HT1080 (cell line): ENCODE data around the gene CSH1. TPM values are rescaled to one million over a fixed set of nuclear protein-coding genes. Genes with fewer than 3 reads are reported as not detected.
"Not testable (repeated sequence)": the region's sequence is repeated elsewhere in the genome, so short reads cannot be mapped to it uniquely, and the experiment has no call there.

Experiments
- DNase-seq: peaks from one replicate; pipeline ENCODE4 v3.0.0-alpha.2; 2015; ENCODE audit warnings: low read depth
- total RNA-seq: library from RNA; depleted of rRNA; stranded (reverse); fragments of >200 nt; shearing (Covaris generic); gene quantifications from 2 replicates; pipeline ENCODE4 v1.2.3, GENCODE V29; 2014

CSH1 gene
- total RNA-seq, 1 experiment from 2014 or later = not detected

DNA sequence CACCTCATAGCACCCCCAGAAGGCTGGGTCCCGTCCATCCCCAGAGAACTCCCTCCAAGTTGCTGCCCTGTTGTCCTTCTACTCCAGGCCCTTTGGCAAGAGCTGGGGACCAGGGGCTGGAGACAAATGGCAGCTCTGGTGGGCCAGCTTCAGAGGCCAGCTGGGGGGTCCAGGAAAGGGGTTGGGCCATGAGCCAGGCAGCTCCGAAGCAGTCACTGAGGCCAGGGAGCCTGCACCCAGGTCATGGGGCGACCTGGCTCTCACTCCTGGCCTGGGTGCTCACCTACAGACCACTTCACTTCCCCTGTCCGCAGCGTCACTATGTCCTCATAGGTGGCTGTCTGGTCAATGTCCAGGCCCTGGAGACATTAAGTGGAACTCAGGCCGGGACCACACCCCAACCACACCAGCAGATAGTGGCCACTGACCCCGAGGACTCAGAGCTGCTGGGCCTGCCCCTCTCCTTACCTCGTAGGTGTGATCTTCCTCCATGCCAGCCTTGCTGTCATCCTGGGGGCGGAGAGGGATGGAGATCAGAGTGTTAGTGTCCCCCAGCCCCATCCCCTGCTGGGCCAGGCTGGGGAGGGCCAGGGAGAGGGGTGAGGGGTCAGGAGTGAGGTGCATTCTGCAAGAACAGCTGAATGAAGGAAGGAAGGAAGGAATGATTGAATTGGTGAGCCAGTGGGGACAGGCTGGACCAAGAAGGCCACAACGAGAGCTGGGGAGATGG is 32.8 kb upstream of the CSH1 start:
- DNase-seq = no peak

DNA sequence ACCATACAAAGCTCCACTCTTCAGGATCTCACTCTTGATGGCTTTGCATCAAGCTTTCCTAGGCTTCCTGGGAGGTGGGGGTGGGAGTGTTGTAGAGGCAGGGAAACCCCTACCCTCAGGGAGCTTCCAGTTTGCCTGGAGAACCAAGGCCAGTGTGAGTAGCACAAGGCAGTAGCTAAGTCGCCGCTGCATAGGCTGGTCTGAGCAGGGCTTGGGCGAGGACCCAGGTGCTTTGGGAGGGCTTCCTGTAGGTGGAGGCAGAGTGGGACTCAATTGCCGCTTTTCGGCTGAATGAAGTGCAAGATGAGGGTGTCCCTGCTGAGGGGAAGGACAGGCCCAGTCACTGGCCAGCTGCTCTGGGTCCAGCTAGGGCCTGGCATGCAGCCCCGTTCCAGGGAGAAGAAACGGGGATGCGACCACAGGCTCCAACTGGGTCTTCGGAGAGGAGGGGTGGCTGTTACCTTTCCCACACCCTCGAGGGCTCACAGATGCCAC is 31.8 kb upstream of the CSH1 start:
- no peak for DNase-seq

DNA sequence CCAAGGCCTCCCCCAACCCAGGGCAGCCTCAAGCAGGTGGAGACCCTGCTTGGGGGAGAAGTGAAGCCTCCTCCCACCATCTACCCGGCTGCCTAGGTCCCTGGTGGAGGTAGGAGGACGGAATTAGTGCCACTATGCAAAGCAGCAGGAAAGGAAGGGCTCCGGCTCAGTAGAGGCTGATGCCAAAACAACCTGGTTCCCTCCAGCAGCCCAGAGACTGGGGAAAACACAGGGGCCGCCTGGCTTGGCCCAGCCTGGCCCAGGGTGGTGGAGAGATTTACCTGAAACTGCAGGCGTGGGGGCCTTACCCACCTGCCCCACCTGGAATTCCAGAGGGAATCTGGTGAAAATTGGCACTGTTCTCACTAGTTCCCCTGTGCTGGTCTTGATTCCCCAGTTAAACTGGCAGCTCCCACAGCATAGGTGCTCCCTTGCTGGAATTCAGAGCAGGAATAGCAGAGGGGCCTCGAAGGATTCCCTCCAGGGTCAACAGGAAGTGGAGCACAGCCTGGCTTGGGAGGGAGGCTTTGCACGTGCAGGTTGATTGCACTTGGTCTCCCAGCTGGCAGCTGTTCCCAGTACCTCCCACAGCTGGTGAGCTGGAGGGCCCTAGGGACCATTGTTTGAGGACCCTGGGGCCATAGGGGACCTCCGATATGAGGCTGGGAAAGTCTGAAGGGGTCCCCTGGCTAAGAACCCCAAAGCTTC is 31.2 kb upstream of the CSH1 start:
- no peak for DNase-seq

GRCh38 chr17:63926164-63926563 is 29.8 kb upstream of the CSH1 start:
- DNase-seq = no peak

GRCh38 chr17:63925615-63926014 is 29.2 kb upstream of the CSH1 start:
- DNase-seq = no peak

- DNase-seq = not testable (repeated sequence)
Measured at GRCh38 chr17:63922402-63922801, 26.0 kb upstream of the CSH1 start.

GRCh38 chr17:63920779-63921178 is 24.4 kb upstream of the CSH1 start:
- DNase-seq = not testable (repeated sequence)

GRCh38 chr17:63920050-63920449 is 23.7 kb upstream of the CSH1 start:
- DNase-seq = not testable (repeated sequence)

DNA sequence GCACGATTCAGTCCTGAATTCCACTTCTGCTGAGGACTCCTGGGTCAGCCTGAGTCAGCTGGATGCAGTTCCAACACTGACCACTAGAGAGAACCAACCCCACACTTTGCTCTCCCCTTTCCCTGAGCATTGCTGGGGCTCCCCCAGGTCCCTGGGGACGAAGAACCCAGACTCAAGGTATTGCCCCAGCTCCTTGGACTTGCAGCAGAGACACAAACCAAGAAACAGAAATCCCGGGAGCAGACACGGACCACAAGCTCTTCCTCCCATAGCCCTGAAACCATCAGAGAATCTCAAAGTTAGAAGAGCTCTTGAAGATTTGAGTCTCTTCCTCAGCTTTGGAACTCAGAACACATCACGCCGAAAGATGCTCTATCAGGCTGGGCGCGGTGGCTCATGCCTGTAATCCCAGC is 22.9 kb upstream of the CSH1 start:
- DNase-seq = peak; percentile 51

- DNase-seq = not testable (repeated sequence)
Measured at GRCh38 chr17:63918789-63919305, 22.5 kb upstream of the CSH1 start, which contains the start of gene GH1. TSS of gene GH1 (minus strand) at chr17:63918839. CDS start at chr17:63918776, 63 bp downstream.

- DNase-seq = peak; percentile 23
Measured at GRCh38 chr17:63918305-63918704, 21.9 kb upstream of the CSH1 start.

DNA sequence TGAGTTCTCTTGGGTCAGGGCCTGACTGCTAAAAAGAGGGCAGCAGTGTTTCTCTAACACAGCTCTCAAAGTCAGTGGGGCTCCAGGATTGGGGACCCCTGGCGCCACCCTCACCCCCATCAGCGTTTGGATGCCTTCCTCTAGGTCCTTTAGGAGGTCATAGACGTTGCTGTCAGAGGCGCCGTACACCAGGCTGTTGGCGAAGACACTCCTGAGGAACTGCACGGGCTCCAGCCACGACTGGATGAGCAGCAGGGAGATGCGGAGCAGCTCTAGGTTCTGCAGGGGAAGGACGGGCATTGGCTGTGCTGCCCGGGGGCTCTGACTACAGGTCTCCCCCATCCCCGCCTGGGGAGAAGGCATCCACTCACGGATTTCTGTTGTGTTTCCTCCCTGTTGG is 21.3 kb upstream of the CSH1 start:
- no peak for DNase-seq

DNA sequence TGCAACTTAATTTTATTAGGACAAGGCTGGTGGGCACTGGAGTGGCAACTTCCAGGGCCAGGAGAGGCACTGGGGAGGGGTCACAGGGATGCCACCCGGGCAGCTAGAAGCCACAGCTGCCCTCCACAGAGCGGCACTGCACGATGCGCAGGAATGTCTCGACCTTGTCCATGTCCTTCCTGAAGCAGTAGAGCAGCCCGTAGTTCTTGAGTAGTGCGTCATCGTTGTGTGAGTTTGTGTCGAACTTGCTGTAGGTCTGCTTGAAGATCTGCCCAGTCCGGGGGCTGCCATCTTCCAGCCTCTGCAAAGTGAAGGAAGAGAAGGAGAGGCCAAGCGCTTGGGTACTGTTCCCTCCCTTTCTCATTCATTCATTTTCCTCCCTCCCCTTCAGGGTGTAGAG is 20.8 kb upstream of the CSH1 start:
- DNase-seq = not testable (repeated sequence)

- no peak for DNase-seq
Measured at GRCh38 chr17:63916566-63917185, 20.3 kb upstream of the CSH1 start.

DNA sequence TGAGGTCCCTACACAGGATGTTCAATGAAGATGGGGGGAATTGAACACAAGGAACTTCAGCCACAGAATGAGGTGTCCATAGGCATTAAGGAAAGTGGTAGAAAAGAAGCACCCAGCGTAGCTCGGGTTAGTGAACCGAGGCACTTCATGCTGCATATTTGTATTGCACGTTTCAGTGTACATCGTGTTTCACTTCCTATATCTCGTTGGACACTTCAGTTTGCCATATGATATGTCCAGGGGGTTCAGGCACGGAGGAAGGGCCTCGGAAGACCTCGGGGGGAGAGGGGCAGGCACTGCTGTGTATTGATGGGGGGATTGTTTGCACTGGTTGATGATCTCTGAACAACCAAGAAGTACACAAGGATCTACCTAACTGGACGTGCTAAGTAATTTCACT is 19.4 kb upstream of the CSH1 start:
- DNase-seq = not testable (repeated sequence)

DNA sequence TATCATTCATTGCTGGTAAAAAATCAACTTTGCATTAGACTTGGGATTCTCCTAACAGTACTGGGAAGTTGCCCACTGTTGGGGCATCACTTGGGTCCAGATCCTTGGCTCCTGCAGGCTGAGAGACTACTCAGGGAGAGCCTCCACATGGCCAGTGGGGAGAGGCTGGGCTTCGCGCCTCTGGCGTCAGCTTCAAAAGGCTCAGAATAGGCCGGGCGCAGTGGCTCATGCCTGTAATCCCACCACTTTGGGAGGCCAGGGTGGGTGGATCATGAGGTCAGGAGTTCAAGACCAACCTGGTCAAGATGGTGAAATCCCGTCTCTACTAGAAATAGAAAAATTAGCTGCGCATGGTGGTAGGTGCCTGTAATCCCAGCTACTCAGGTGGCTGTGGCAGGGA is 18.1 kb upstream of the CSH1 start:
- no peak for DNase-seq

DNA sequence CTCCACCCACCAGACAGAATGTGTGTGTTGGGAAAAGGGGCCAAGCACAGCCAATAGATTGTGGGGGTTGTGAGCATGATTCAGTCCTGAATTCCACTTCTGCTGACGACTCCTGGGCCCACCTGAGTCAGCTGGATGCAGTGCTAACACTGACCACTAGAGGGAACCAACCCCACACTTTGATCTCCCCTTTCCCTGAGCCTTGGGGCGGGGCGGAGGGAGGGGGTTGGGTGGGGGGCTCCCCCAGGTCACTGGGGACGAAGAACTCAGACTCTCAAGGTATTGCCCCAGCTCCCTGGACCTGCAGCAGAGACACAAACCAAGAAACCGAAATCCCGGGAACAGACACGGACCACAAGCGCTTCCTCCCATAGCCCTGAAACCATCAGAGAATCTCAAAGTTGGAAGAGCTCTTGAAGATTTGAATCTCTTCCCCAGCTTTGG is 15.3 kb upstream of the CSH1 start:
- peak; percentile 40 for DNase-seq

- no peak for DNase-seq
Measured at GRCh38 chr17:63911041-63911635, 14.8 kb upstream of the CSH1 start, which contains the start of gene CSHL1. TSS of gene CSHL1 (minus strand) at chr17:63911258. CDS start at chr17:63911196, 62 bp downstream.

GRCh38 chr17:63910096-63910495 is 13.7 kb upstream of the CSH1 start:
- DNase-seq = no peak

DNA sequence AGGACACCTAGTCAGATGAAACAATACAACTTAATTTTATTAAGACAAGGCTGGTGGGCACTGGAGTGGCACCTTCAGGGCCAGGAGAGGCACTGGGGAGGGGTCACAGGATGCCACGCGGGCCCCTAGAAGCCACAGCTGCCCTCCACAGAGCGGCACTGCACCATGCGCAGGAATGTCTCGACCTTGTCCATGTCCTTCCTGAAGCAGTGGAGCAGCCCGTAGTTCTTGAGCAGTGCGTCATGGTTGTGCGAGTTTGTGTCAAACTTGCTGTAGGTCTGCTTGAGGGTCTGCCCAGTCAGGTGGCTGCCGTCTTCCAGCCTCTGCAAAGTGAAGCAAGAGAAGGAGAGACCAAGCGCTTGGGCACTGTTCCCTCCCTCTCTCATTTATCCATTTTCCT is 13.2 kb upstream of the CSH1 start:
- not testable (repeated sequence) for DNase-seq

DNA sequence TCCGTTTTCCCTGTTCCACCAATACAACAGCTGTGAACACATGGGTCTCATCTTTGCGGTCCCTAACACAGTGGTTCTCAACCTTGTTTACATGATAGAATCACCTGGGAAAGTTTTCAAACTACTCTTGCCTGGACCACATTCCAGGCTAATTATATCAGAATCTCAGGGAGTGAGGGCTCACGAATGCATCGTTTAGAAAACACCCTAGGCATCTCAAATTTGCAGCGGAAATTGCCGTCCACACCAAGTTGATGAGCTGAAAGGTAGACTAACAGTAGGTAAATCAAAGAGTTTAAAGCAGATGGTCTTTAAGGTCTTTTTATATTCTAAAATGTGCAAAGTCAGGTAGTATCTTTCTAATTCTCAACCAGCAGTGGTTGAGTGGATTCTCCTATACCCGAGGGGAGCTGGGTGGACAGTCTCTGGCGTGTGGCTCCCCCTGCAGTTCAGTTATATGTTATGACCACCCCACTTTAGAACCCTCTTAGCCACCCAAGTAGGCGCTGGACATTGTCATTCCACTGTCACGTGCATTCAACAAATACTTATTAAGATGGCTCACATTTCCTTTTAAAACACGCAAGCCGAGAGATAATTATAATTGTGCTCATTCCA is 10.9 kb upstream of the CSH1 start:
- not testable (repeated sequence) for DNase-seq
